Esophagus muscularis mucosa (tissue), 3 donors: ENCODE results near the gene EAF1.
"Not testable (repeated sequence)": the region's sequence is repeated elsewhere in the genome, so short reads cannot be mapped to it uniquely, and the experiment has no call there.

Source experiments
- POLR2A ChIP-seq: fragments of 450-650 bp; IDR thresholded peaks from one replicate; pipeline ENCODE4 v1.6.1; 2017; ENCODE audit warnings: antibody characterized with exemption, moderate library complexity, mild to moderate bottlenecking, low read depth
- POLR2AphosphoS5 ChIP-seq, 2 donors: sonication (generic); formaldehyde crosslinking; IDR thresholded peaks; one replicate each; pipeline ENCODE4 v1.6.1; 2017; ENCODE audit warnings: antibody characterized with exemption in 2 of 2
- TF ChIP-seq, protein P1 (sequence below), 3 experiments: fragments of 200-600 bp in 2 of 3; fragments of 450-650 bp in 1 of 3; sonication (generic) in 2 of 3; IDR thresholded peaks; one replicate each; pipeline ENCODE4 v1.5.1; 2017 to 2019; ENCODE audit warnings: antibody characterized with exemption in 3 of 3, mild to moderate bottlenecking in 2 of 3, moderate library complexity in 1 of 3

DNA sequence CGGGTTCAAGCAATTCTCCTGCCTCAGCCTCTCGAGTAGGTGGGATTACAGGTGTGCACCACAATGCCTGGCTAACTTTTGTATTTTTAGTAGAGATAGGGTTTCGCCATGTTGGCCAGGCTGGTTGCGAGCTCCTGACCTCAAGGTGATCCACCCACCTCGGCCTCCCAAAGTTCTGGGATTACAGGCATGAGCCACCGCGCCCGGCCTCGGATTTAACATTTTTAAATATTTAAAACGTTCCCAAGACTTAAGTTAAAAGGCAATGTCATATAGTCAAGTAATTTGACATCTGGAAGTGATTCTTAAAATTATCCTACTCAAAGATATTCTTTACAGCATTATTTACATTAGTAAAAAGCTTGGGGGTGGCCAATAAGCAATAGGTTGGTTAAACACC is 29.5 kb downstream of the EAF1 start:
- not testable (repeated sequence) for TF ChIP-seq POLR2AphosphoS5 (IDR thresholded peaks at IDR 0.05); POLR2A
- TF ChIP-seq, protein P1, sequence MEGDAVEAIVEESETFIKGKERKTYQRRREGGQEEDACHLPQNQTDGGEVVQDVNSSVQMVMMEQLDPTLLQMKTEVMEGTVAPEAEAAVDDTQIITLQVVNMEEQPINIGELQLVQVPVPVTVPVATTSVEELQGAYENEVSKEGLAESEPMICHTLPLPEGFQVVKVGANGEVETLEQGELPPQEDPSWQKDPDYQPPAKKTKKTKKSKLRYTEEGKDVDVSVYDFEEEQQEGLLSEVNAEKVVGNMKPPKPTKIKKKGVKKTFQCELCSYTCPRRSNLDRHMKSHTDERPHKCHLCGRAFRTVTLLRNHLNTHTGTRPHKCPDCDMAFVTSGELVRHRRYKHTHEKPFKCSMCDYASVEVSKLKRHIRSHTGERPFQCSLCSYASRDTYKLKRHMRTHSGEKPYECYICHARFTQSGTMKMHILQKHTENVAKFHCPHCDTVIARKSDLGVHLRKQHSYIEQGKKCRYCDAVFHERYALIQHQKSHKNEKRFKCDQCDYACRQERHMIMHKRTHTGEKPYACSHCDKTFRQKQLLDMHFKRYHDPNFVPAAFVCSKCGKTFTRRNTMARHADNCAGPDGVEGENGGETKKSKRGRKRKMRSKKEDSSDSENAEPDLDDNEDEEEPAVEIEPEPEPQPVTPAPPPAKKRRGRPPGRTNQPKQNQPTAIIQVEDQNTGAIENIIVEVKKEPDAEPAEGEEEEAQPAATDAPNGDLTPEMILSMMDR (IDR thresholded peaks at IDR 0.05), result not testable (repeated sequence)
